Activated CD4-positive, alpha-beta T cell treated with anti-CD3 and anti-CD28 coated beads for 1 hour (primary cell): ENCODE data around the gene PTPRN2.

Source experiments
- DNase-seq: peaks from one replicate; pipeline ENCODE4 v3.0.0-alpha.2; 2020

Gene PTPRN2

DNA sequence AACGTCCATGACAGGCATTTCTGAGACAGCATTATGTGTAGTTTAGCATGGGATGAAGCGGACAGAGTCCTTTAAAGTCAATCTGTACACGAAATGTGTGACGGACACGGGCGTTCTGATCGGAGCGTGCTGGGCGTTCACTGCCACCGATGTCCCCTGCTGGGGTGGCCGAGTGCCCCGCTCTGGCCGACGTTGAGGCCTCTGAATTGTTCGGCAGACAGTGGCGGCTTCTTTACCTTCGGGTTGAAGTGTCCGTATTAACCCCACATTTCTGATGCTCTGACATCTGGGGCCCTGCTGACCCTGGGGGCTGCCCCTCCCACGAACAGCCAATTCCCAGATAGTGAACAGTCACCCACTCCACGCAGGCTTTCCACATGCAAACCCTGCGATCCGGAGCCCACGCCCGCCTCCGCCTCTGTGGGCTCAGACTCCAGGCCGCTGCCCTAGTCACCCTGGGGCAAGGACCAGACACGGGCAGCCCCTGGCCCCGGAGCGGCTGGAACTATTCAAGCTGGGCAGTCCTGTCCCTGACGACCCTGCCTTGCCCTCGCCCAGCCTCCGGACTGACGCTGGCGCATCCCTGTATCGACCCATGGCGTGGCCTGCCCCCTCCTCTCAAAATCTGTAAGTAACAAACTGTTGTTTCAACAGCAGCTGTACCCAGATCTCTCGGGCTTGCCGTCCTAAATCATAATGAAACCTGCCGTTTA is 445.7 kb downstream of the PTPRN2 start:
- no peak for DNase-seq

GRCh38 chr7:158141221-158141582 is 446.4 kb downstream of the PTPRN2 start:
- no peak for DNase-seq

GRCh38 chr7:158140538-158141220 is 446.9 kb downstream of the PTPRN2 start:
- DNase-seq = no peak

DNA sequence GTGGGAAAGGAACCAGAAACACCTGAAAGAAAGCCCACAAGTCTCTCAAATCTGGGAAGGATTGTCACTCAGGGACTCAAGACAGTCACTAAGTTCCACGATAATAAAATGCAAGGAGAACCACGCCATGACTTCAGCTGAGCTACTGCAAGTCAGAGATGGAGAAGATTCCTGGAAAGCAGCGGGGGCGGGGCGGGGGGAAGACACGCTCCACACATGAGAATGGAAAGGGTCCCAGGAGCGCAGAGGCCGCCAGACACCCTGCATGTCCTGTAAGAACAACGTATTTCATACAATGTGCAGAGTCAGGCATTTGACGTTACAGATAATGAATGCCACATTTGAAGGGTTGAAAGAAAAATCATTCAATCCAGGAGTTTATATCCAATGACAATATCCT is 448.1 kb downstream of the PTPRN2 start:
- DNase-seq = no peak

GRCh38 chr7:158138329-158138597 is 449.4 kb downstream of the PTPRN2 start:
- no peak for DNase-seq

DNA sequence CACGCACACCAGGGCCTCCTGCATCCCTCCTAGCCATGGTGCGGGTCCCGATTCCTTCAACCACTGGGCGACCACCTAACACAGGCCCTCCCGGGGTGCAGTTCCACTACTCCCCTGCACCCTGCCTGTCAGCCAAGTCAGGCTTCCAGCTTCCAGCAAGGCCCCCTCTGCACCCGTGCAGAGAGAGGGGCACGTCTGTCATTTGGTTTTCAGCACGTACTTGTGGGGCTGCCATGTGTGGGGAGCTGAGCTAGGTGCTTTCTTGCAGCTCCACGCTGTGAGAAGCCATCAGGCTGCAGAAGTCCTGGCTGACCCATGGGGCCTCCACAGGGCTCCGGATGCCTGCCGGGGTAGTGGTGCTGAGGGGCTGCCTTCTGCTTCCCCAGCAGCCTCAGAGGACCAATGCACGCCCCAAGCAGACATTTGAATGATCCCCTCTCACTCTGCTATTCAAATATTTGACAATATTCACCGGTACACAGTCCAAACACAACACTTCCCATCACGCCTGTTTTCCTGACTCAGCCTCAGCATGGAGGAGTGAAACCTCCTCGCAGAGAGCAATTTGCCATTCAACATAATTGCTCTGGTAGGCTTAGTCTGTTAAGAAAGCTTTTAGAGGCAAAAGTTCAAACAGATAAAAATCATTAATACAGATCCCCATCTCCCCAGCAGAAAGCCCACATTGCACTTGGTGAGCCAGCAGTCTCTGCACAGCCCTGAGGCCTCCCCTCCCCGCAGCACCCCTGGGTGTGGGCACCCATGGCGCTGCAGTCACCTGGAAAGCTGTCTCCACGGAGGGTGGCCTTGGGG is 449.9 kb downstream of the PTPRN2 start:
- no peak for DNase-seq

- no peak for DNase-seq
Measured at GRCh38 chr7:158135931-158136330, 451.7 kb downstream of the PTPRN2 start.

GRCh38 chr7:158134824-158135223 is 452.8 kb downstream of the PTPRN2 start:
- DNase-seq = no peak

GRCh38 chr7:158133515-158134271 is 453.9 kb downstream of the PTPRN2 start:
- no peak for DNase-seq

- no peak for DNase-seq
Measured at GRCh38 chr7:158133057-158133456, 454.6 kb downstream of the PTPRN2 start.

DNA sequence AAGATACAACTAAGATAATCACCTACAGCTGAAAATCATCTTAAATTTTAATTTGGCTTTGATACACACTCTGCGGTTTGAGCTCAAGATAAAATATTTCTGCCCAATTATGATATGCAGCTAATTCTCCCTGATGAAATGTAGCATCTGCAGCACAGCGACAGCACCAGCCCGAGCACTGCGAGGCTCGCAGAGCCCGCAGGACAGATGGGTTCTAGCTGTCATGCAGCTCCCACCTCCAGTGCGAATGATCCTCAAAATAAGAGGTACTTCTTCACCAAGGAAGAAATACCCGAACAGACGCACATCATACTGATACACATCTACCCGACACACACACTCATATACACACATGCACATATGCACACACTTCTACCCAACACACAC is 457.6 kb downstream of the PTPRN2 start:
- DNase-seq = no peak

- DNase-seq = no peak
Measured at GRCh38 chr7:158129037-158130022, 458.3 kb downstream of the PTPRN2 start.

DNA sequence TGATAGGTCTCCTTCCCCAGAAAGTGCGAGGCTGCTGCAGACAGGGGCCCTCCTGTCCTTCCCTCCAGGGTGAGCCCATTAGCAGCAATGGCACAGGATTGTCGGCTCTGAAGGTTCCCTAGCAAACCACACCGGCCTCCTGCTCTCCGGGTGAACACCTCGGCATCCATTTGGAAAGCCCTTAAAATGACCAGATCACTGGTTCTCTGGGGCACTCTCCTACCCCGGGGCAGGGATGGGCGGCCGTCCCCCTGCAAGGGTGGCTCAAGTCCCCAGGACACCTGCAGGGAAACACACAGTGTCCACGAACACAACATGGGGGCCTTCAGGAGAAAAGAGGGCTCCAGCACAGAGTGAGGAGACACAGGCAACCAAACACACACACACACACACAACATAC is 459.1 kb downstream of the PTPRN2 start:
- no peak for DNase-seq

DNA sequence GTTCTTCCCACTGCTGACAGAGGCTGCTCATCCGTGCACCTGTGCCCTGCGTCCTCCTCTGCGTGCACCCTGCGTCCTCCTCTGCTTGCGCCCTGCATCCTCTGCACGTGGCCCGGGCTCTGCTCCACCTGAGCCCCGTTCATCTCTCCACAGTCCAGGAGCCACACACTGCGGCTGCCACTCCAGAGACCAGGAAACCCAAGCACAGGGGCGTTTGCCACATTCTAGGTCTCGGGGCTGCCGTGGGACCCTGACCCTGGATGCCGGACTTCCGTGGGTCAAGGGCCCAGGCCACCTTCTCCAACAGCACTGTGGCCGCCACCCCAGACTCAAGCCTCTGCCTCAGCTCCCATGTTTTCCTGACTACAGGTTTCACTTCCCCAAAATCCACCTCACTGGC is 460.4 kb downstream of the PTPRN2 start:
- no peak for DNase-seq

DNA sequence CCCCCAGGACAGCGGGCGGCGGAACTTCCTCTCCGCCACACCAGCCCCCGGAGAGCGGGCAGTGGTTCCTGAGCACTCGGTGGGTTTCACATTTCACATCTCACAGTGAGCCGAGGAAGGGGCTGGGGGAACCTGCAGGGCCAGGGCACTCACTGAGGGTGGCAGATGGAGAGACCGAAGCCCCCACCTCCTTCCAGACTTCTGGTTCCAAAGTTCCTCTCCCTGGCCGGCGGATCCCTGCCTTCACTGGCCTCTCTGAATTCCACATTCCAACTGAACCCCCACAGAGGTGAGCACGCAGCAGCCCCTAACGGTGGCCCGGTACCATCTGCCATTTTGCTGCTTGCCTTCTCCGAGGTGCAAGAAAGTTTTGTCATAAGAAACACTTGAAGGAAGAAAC is 461.0 kb downstream of the PTPRN2 start:
- no peak for DNase-seq

DNA sequence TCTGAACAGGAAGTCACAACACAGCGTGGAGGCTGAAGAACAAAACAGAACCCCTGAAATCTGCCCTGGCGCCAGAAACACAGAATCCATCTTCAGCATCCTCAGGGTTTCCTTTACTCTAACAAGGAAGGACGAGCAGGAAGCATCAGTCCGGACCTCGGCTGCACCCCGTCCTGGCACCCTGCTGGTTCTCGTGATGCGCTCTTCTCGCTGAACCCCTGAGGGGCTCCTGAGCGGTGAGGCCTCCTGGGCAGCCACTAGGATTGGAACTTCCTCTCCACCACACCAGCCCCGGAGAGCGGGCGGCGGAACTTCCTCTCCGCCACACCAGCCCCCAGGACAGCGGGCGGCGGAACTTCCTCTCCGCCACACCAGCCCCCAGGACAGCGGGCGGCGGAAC is 461.9 kb downstream of the PTPRN2 start:
- no peak for DNase-seq

DNA sequence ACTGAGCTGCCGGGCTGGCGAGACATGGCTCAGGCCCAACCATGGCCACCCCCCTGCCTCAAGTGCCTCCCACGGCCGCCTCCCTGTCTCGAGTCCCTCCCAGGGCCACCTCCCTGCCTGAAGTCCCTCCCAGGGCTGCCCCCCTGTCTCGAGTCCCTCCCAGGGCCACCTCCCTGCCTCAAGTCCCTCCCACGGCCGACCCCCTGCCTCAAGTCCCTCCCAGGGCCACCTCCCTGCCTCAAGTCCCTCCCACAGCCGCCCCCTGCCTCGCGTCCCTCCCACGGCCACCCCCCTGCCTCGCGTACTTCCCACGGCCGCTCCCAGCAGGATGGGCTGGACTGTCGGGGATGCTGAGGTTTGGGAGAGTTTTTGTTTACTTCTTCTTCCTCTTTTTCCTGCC is 462.5 kb downstream of the PTPRN2 start:
- DNase-seq = no peak

DNA sequence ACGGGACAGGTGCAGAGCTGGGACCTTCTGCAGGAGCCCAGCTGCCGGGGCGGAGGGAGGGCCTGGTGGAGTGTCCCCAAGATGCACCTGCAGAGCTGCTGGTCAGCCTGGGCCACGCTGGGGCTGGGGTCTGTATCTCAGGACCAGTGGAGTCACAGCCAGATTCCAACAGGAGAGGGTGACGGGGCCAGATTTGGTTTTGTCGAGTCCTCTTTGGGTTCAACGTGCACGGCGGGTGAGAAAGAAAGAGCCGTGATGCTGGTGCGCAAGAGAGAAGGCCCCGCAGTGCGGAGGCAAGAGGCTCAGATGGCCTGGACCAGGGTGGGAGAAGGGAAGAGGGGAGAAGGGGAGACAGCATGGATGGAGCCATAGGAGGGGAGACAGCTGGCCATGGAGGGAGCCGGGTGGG is 462.9 kb downstream of the PTPRN2 start:
- DNase-seq = no peak

DNA sequence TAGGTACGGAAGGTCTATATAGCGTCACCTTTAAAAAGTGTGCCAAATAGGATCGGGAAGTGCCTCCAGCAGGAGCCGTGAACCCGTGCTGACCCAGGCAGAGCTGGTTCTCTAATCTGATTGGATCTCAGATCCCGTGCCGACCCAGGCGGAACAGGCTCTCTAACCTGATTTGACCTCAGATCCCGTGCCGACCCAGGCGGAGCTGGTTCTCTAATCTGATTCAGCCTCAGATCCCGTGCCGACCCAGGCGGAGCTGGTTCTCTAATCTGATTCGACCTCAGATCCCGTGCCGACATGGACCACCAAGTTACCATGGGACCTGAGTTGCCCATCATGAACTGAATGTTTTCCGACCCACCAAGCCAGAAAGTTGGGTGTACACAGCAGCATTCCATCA is 463.9 kb downstream of the PTPRN2 start:
- DNase-seq = no peak

DNA sequence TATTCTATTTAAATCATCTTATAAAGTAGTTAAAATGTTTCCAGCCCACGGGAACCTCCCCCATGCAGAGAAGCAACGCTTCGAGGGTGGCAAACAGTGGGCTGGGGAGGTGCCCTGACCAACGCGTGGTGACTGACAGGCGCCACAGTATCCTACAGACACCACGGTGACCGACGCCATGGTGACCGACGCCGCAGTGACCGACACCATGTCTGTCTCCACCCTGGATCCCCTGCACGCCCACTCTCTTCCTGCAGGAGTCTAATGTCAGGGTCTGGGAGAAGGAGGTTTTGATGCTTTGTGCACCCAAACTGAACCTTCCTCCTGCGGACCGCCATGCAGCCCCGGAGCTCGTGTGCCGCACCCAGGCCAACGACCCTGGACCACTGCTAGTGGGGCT is 464.4 kb downstream of the PTPRN2 start:
- DNase-seq = no peak

GRCh38 chr7:158121441-158122045 is 466.1 kb downstream of the PTPRN2 start:
- no peak for DNase-seq

GRCh38 chr7:158120716-158121115 is 466.9 kb downstream of the PTPRN2 start:
- DNase-seq = no peak
